HepG2 (cell line): ENCODE results near the gene KLHDC2. TPM values are rescaled to one million over a fixed set of nuclear protein-coding genes. Genes with fewer than 3 reads are reported as not detected.

Experiments
- CREBL2 ChIP-seq: sonication (generic); formaldehyde crosslinking; IDR thresholded peaks from 2 replicates; pipeline ENCODE4 v1.8.1; 2023; ENCODE audit warnings: missing genetic modification reagents, mild to moderate bottlenecking, borderline replicate concordance
- FUBP1 ChIP-seq: sonication (generic); formaldehyde crosslinking; IDR thresholded peaks from 2 replicates; pipeline ENCODE4 v1.5.1; 2020; ENCODE audit warnings: missing genetic modification reagents, mild to moderate bottlenecking, borderline replicate concordance
- KLF15 ChIP-seq: sonication (generic); formaldehyde crosslinking; IDR thresholded peaks from 2 replicates; pipeline ENCODE4 v1.8.1; 2023; ENCODE audit warnings: borderline replicate concordance, mild to moderate bottlenecking, inconsistent platforms, missing genetic modification reagents, mixed read lengths
- NR3C1 ChIP-seq: sonication (generic); formaldehyde crosslinking; IDR thresholded peaks from 2 replicates; pipeline ENCODE4 v1.4.0; 2020; ENCODE audit warnings: missing genetic modification reagents
- PCBP1 ChIP-seq: fragments of 200-400 bp; formaldehyde crosslinking; IDR thresholded peaks from 2 replicates; pipeline ENCODE4 v1.6.1; 2017; ENCODE audit warnings: mild to moderate bottlenecking, low read depth, low read length, borderline replicate concordance
- PCBP2 ChIP-seq: fragments of 200-400 bp; formaldehyde crosslinking; optimal IDR thresholded peaks from 2 replicates; pipeline ENCODE3; 2018; ENCODE audit warnings: low read length, low read depth; ENCODE audit not compliant: poor library complexity, severe bottlenecking
- RFX5 ChIP-seq: IDR thresholded peaks from 2 replicates; pipeline ENCODE4 v1.6.1; 2011; ENCODE audit warnings: low read depth, low read length, improper control_type of control experiment
- SIN3B ChIP-seq: fragments of 150-350 bp; IDR thresholded peaks from 2 replicates; pipeline ENCODE4 v1.6.1; 2014; ENCODE audit warnings: low read length
- SRY ChIP-seq: sonication (generic); formaldehyde crosslinking; IDR thresholded peaks from 2 replicates; pipeline ENCODE4 v1.8.0; 2022; ENCODE audit warnings: mild to moderate bottlenecking, missing genetic modification reagents
- TCF7L2 ChIP-seq: IDR thresholded peaks from 2 replicates; pipeline ENCODE4 v1.6.1; 2011; ENCODE audit warnings: mild to moderate bottlenecking, low read depth, low read length, moderate library complexity
- TFAP4 ChIP-seq: sonication (generic); IDR thresholded peaks from 2 replicates; pipeline ENCODE4 v1.6.1; 2016; ENCODE audit warnings: low read depth, borderline replicate concordance
- ZBTB2 ChIP-seq: sonication (generic); formaldehyde crosslinking; IDR thresholded peaks from 2 replicates; pipeline ENCODE4 v1.8.0; 2022; ENCODE audit warnings: low read depth, missing genetic modification reagents
- ZNF317 ChIP-seq: sonication (generic); formaldehyde crosslinking; IDR thresholded peaks from 2 replicates; pipeline ENCODE4 v1.5.0; 2020; ENCODE audit warnings: mild to moderate bottlenecking, missing genetic modification reagents
- ZNF34 ChIP-seq: sonication (generic); formaldehyde crosslinking; IDR thresholded peaks from 2 replicates; pipeline ENCODE4 v1.4.0; 2020; ENCODE audit warnings: mild to moderate bottlenecking, missing genetic modification reagents, borderline replicate concordance
- ZNF414 ChIP-seq: sonication (generic); formaldehyde crosslinking; IDR thresholded peaks from 2 replicates; pipeline ENCODE4 v1.5.0; 2020; ENCODE audit warnings: missing genetic modification reagents
- ZNF670 ChIP-seq: sonication (generic); formaldehyde crosslinking; IDR thresholded peaks from 2 replicates; pipeline ENCODE4 v1.8.0; 2022; ENCODE audit warnings: mild to moderate bottlenecking, missing genetic modification reagents, borderline replicate concordance
- polyA plus RNA-seq, 8 experiments: library from polyadenylated mRNA; depleted of rRNA in 3 of 8; stranded (reverse) in 7 of 8; unstranded in 1 of 8; fragments of >200 nt; fragmentation: Illumina TruSeq in 4 of 8; extraction: Trizol in 4 of 8; gene quantifications; 2 replicates each; pipeline versions ENCODE4 v1.2.1 to v1.2.3, GENCODE V29; 2011 to 2016; ENCODE audit warnings: low read depth in 4 of 8, missing spikeins in 1 of 8, mixed read lengths in 1 of 8; ENCODE audit not compliant: insufficient read depth in 1 of 8
- total RNA-seq, 5 experiments: library from RNA; depleted of rRNA; stranded (reverse); fragments of >200 nt; fragmentation: Illumina TruSeq; extraction: Trizol; gene quantifications; 2 replicates each; pipeline ENCODE4 v1.2.3, GENCODE V29; 2016; ENCODE audit warnings: low read depth in 1 of 5
- TF ChIP-seq, protein P1 (sequence below): sonication (generic); formaldehyde crosslinking; IDR thresholded peaks from 2 replicates; pipeline ENCODE4 v1.4.0; 2020; ENCODE audit warnings: missing genetic modification reagents
- TF ChIP-seq, protein P2 (sequence below): sonication (generic); formaldehyde crosslinking; IDR thresholded peaks from 2 replicates; pipeline ENCODE4 v1.5.0; 2020; ENCODE audit warnings: missing genetic modification reagents

KLHDC2 gene
- total and polyA plus RNA-seq, 2 of the 13 experiments (the other 11 are each of a cell fraction or from before 2014, with no cell fraction given) = 95.5 to 170 TPM

- TF ChIP-seq, protein P1, sequence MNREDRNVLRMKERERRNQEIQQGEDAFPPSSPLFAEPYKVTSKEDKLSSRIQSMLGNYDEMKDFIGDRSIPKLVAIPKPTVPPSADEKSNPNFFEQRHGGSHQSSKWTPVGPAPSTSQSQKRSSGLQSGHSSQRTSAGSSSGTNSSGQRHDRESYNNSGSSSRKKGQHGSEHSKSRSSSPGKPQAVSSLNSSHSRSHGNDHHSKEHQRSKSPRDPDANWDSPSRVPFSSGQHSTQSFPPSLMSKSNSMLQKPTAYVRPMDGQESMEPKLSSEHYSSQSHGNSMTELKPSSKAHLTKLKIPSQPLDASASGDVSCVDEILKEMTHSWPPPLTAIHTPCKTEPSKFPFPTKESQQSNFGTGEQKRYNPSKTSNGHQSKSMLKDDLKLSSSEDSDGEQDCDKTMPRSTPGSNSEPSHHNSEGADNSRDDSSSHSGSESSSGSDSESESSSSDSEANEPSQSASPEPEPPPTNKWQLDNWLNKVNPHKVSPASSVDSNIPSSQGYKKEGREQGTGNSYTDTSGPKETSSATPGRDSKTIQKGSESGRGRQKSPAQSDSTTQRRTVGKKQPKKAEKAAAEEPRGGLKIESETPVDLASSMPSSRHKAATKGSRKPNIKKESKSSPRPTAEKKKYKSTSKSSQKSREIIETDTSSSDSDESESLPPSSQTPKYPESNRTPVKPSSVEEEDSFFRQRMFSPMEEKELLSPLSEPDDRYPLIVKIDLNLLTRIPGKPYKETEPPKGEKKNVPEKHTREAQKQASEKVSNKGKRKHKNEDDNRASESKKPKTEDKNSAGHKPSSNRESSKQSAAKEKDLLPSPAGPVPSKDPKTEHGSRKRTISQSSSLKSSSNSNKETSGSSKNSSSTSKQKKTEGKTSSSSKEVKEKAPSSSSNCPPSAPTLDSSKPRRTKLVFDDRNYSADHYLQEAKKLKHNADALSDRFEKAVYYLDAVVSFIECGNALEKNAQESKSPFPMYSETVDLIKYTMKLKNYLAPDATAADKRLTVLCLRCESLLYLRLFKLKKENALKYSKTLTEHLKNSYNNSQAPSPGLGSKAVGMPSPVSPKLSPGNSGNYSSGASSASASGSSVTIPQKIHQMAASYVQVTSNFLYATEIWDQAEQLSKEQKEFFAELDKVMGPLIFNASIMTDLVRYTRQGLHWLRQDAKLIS (CRISPR knock-in tag) = no peak; the same call in 1 of the 2 replicates
- TF ChIP-seq ZNF34 (CRISPR knock-in tag) = no peak
- TF ChIP-seq CREBL2 (CRISPR knock-in tag) = no peak
- no peak for TF ChIP-seq RFX5
- 0 out of 2 replicates have a peak, but pooled peaks have one; percentile 10 for TF ChIP-seq SIN3B
- peak; percentile 52; the same call in 1 of the 2 replicates for TF ChIP-seq TFAP4
- no peak for TF ChIP-seq ZBTB2 (CRISPR knock-in tag)
- no peak for TF ChIP-seq TCF7L2
- TF ChIP-seq PCBP1 = no peak
- TF ChIP-seq SRY (CRISPR knock-in tag) = no peak
- no peak for TF ChIP-seq ZNF414 (CRISPR knock-in tag)
- TF ChIP-seq PCBP2 = no peak
- no peak for TF ChIP-seq KLF15 (CRISPR knock-in tag)
- TF ChIP-seq NR3C1 (CRISPR knock-in tag) = no peak
- peak; percentile 44; the same call in 1 of the 2 replicates for TF ChIP-seq ZNF317 (CRISPR knock-in tag)
- no peak; the same call in 1 of the 2 replicates for TF ChIP-seq FUBP1 (CRISPR knock-in tag)
- TF ChIP-seq, protein P2, sequence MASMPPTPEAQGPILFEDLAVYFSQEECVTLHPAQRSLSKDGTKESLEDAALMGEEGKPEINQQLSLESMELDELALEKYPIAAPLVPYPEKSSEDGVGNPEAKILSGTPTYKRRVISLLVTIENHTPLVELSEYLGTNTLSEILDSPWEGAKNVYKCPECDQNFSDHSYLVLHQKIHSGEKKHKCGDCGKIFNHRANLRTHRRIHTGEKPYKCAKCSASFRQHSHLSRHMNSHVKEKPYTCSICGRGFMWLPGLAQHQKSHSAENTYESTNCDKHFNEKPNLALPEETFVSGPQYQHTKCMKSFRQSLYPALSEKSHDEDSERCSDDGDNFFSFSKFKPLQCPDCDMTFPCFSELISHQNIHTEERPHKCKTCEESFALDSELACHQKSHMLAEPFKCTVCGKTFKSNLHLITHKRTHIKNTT (CRISPR knock-in tag) = no peak
- no peak; the same call in 1 of the 2 replicates for TF ChIP-seq ZNF670 (CRISPR knock-in tag)
Observed at GRCh38 chr14:49770212-49770817, 2.4 kb downstream of the KLHDC2 start (continued).
